Breast epithelium (tissue), 4 donors: ENCODE measurements around the gene RPS16. TPM values are rescaled to one million over a fixed set of nuclear protein-coding genes. Genes with fewer than 3 reads are reported as not detected.
A peak's percentile ranks its signal among the peaks of the same experiment; 100 is the strongest.

Experiments used
- DNase-seq, 2 donors: peaks; one replicate each; pipeline ENCODE4 v3.0.0-alpha.2; 2019; ENCODE audit warnings: low spot score in 2 of 2
- H3K27ac ChIP-seq, 2 donors: fragments of 200-600 bp; sonication (generic) in 1 of 2; one replicate each; pipeline ENCODE4 v1.5.1; 2016 to 2019; ENCODE audit warnings: mild to moderate bottlenecking in 1 of 2
- H3K27me3 ChIP-seq, 2 donors: fragments of 200-600 bp; sonication (generic) in 1 of 2; one replicate each; pipeline versions ENCODE4 v1.5.1 to v1.6.0; 2017 to 2019; ENCODE audit warnings: control low read depth in 1 of 2, mild to moderate bottlenecking in 1 of 2
- H3K36me3 ChIP-seq: fragments of 200-600 bp; one replicate; pipeline ENCODE4 v1.5.1; 2019
- H3K4me1 ChIP-seq, 2 donors: fragments of 200-600 bp; sonication (generic); one replicate each; pipeline ENCODE4 v1.5.1; 2016 to 2019; ENCODE audit warnings: control low read depth in 1 of 2
- H3K4me3 ChIP-seq, 3 donors: fragments of 200-600 bp; sonication (generic); 1 replicate in 2 of 3; 2 replicates in 1 of 3; pipeline ENCODE4 v1.5.1; 2016 to 2019; ENCODE audit warnings: mild to moderate bottlenecking in 3 of 3, moderate library complexity in 2 of 3
- H3K9me3 ChIP-seq, 2 donors: fragments of 200-600 bp; sonication (generic) in 1 of 2; one replicate each; pipeline ENCODE4 v1.5.1; 2016 to 2019; ENCODE audit warnings: control low read depth in 1 of 2
- CTCF ChIP-seq, 3 donors: fragments of 450-650 bp; IDR thresholded peaks; one replicate each; pipeline ENCODE4 v1.5.1; 2016 to 2017; ENCODE audit warnings: antibody characterized with exemption in 3 of 3, mild to moderate bottlenecking in 3 of 3, moderate library complexity in 3 of 3
- POLR2A ChIP-seq: fragments of 450-650 bp; IDR thresholded peaks from one replicate; pipeline ENCODE4 v1.6.1; 2016; ENCODE audit warnings: antibody characterized with exemption, mild to moderate bottlenecking, moderate library complexity
- POLR2AphosphoS5 ChIP-seq, 3 donors: sonication (generic); formaldehyde crosslinking; IDR thresholded peaks; one replicate each; pipeline ENCODE4 v1.6.1; 2017; ENCODE audit warnings: antibody characterized with exemption in 3 of 3
- intact Hi-C: fragments of 100-400 bp; cut with DNase I; formaldehyde crosslinking; loops from one replicate; pipeline ENCODE4 v1.15.1; 2023; ENCODE audit warnings: low total_unique reads
- total RNA-seq, 3 donors: library from RNA; depleted of rRNA; stranded (reverse); fragments of >200 nt; gene quantifications; one replicate each; pipeline ENCODE4 v1.1.0, GENCODE V29; 2016

Gene RPS16
- total RNA-seq, 3 donors from 2014 or later: 1,681 to 3,245 (median 1,756) TPM

GRCh38 chr19:39413911-39414608, 21.7 kb downstream of the RPS16 start:
- Histone ChIP-seq H3K27ac (peak overlapping the region; percentile 100), H3K9me3 (no peaks in the 10 kb centered on the region), H3K4me3 (peak overlapping the region; percentile 81 to 98 (median 96)), H3K36me3 (no peaks in the 10 kb centered on the region), H3K27me3 (no peaks in the 10 kb centered on the region), H3K4me1 (no peaks in the 10 kb centered on the region)
- TF ChIP-seq POLR2AphosphoS5 (IDR thresholded peaks at IDR 0.05) (peak in 2 of 3 donors; percentile 6 to 44), POLR2A (no peak)
- DNase-seq: no peak
- intact Hi-C loops: no loop called here

GRCh38 chr19:39413272-39413910, 22.4 kb downstream of the RPS16 start:
- Histone ChIP-seq H3K4me1 (no peaks in the 10 kb centered on the region), H3K9me3 (no peaks in the 10 kb centered on the region), H3K27ac (peak overlapping the region; percentile 100), H3K36me3 (no peaks in the 10 kb centered on the region), H3K4me3 (peak overlapping the region; percentile 81 to 98 (median 96)), H3K27me3 (no peaks in the 10 kb centered on the region)
- intact Hi-C loops: no loop called here
- DNase-seq: peak in 1 of 2 donors; percentile 61
- TF ChIP-seq CTCF (IDR thresholded peaks at IDR 0.05) (no peak), POLR2AphosphoS5 (IDR thresholded peaks at IDR 0.05) (peak in 1 of 3 donors; percentile 10)

- peak; percentile 46 for TF ChIP-seq POLR2A
- TF ChIP-seq CTCF (IDR thresholded peaks at IDR 0.05): peak in 1 of 3 donors; percentile 15
- TF ChIP-seq POLR2AphosphoS5 (IDR thresholded peaks at IDR 0.05): peak in 1 of 3 donors; percentile 5
- H3K36me3 ChIP-seq: peaks cover 4% of the 10 kb centered on the region
- peak overlapping the region; percentile 100 for H3K27ac ChIP-seq
- peak overlapping the region; percentile 81 to 98 (median 96) for H3K4me3 ChIP-seq
- H3K4me1 ChIP-seq: no peaks in the 10 kb centered on the region
- intact Hi-C loops: no loop called here
- DNase-seq: no peak
- no peaks in the 10 kb centered on the region for H3K9me3 ChIP-seq
- H3K27me3 ChIP-seq: no peaks in the 10 kb centered on the region
Observed at GRCh38 chr19:39412867-39413271, 22.9 kb downstream of the RPS16 start.

GRCh38 chr19:39412100-39412866, 23.5 kb downstream of the RPS16 start, which contains the start of gene PLEKHG2:
Gene PLEKHG2 (plus strand): TSS chr19:39412669. CDS start chr19:39414087, 1,418 bp downstream.
- TF ChIP-seq POLR2AphosphoS5 (IDR thresholded peaks at IDR 0.05) (peak; percentile 97 to 100 (median 99)), CTCF (IDR thresholded peaks at IDR 0.05) (peak; percentile 77 to 94 (median 94)), POLR2A (peak; percentile 90)
- Histone ChIP-seq H3K27me3 (no peaks in the 10 kb centered on the region), H3K36me3 (peaks cover 6% of the 10 kb centered on the region), H3K4me1 (no peaks in the 10 kb centered on the region), H3K9me3 (no peaks in the 10 kb centered on the region), H3K4me3 (peak within 1 kb of the TSS; percentile 81 to 98 (median 96)), H3K27ac (peak within 1 kb of the TSS; percentile 100)
- DNase-seq: peak; percentile 99 to 100
- intact Hi-C loops: no loop called here

GRCh38 chr19:39411832-39412099, 24.0 kb downstream of the RPS16 start:
- peak overlapping the region; percentile 81 to 98 (median 96) for H3K4me3 ChIP-seq
- intact Hi-C loops: no loop called here
- peaks cover 0 to 1% of the 10 kb centered on the region in 2 donors for H3K4me1 ChIP-seq
- peak; percentile 92 to 94 for DNase-seq
- TF ChIP-seq POLR2A: no peak
- no peak for TF ChIP-seq POLR2AphosphoS5 (IDR thresholded peaks at IDR 0.05)
- TF ChIP-seq CTCF (IDR thresholded peaks at IDR 0.05): peak; percentile 94 to 99 (median 99)
- H3K36me3 ChIP-seq: peaks cover 6% of the 10 kb centered on the region
- H3K9me3 ChIP-seq: no peaks in the 10 kb centered on the region
- H3K27ac ChIP-seq: peak overlapping the region; percentile 100
- H3K27me3 ChIP-seq: no peaks in the 10 kb centered on the region
